B cell (primary cell): ENCODE results near the gene GNAT3. TPM values are rescaled to one million over a fixed set of nuclear protein-coding genes. Genes with fewer than 3 reads are reported as not detected.

Source experiments
- ATAC-seq: fragments of 200-7000 bp; cut with Tn5 transposase; one replicate; pipeline ENCODE4 v1.10.0; 2021; ENCODE audit warnings: low read depth, mild to moderate bottlenecking, moderate number of reproducible peaks, moderate library complexity
- CTCF ChIA-PET: fragments of 350-600 bp; sonication (Branson Sonifier 250); formaldehyde crosslinking; loops from one replicate; lab custom pipeline; 2021; ENCODE audit warnings: antibody characterized with exemption, inconsistent platforms; lab: Charles Lee
- POLR2A ChIA-PET: fragments of 350-600 bp; sonication (Branson Sonifier 250); formaldehyde crosslinking; loops from one replicate; lab custom pipeline; 2021; ENCODE audit warnings: antibody characterized with exemption; lab: Charles Lee
- DNase-seq: peaks from one replicate; pipeline ENCODE4 v3.0.0; 2013
- H2AFZ ChIP-seq: 2 replicates; pipeline ENCODE4 v1.6.1; 2012; ENCODE audit warnings: mild to moderate bottlenecking, low read depth, low read length; ENCODE audit not compliant: insufficient read depth, poor library complexity, severe bottlenecking
- H3K27ac ChIP-seq, 2 donors: 1 replicate in 1 of 2; 2 replicates in 1 of 2; pipeline ENCODE4 v1.5.1; 2012 to 2013; ENCODE audit warnings: low read length in 2 of 2, mild to moderate bottlenecking in 2 of 2, moderate library complexity in 1 of 2
- H3K27me3 ChIP-seq, 4 experiments: fragments of 200-600 bp in 1 of 4; sonication (generic) in 1 of 4; replicated peaks in 1 of 4; 1 replicate in 2 of 4; 2 replicates in 2 of 4; pipeline versions ENCODE4 v1.6.1 to v1.7.0; 2013 to 2016; ENCODE audit warnings: low read length in 3 of 4, mild to moderate bottlenecking in 2 of 4, mixed read lengths in 1 of 4, moderate library complexity in 1 of 4; ENCODE audit not compliant: insufficient read depth in 4 of 4, control insufficient read depth in 3 of 4; ENCODE audit errors: control extremely low read depth in 1 of 4
- H3K36me3 ChIP-seq, 2 experiments: replicated peaks in 1 of 2; 1 replicate in 1 of 2; 2 replicates in 1 of 2; pipeline versions ENCODE4 v1.6.1 to v1.7.1; 2013; ENCODE audit warnings: low read length in 1 of 2; ENCODE audit not compliant: insufficient read depth in 2 of 2, control insufficient read depth in 1 of 2; ENCODE audit errors: control extremely low read depth in 1 of 2, extremely low read depth in 1 of 2
- H3K4me1 ChIP-seq, 2 donors: fragments of 200-600 bp in 1 of 2; sonication (generic) in 1 of 2; 1 replicate in 1 of 2; 2 replicates in 1 of 2; pipeline versions ENCODE4 v1.5.1 to v1.6.1; 2013 to 2017; ENCODE audit warnings: low read length in 2 of 2; ENCODE audit not compliant: control insufficient read depth in 2 of 2, insufficient read depth in 2 of 2
- H3K4me2 ChIP-seq: replicated peaks from 2 replicates; pipeline ENCODE3; 2012; ENCODE audit warnings: mild to moderate bottlenecking, low read depth, low read length; ENCODE audit not compliant: poor library complexity, severe bottlenecking
- H3K4me3 ChIP-seq, 5 experiments: fragments of 200-600 bp in 1 of 5; sonication (generic) in 1 of 5; 1 replicate in 3 of 5; 2 replicates in 2 of 5; pipeline versions ENCODE4 v1.5.1 to v1.7.0; 2011 to 2016; ENCODE audit warnings: low read length in 4 of 5, mild to moderate bottlenecking in 4 of 5, low read depth in 2 of 5, control low read depth in 1 of 5, moderate library complexity in 1 of 5; ENCODE audit not compliant: insufficient read depth in 1 of 5; ENCODE audit errors: control extremely low read depth in 1 of 5, extremely low read depth in 1 of 5
- H3K79me2 ChIP-seq: fragments of 200-600 bp; sonication (generic); one replicate; pipeline ENCODE4 v1.6.0; 2016; ENCODE audit warnings: low read length; ENCODE audit not compliant: control insufficient read depth, insufficient read depth
- H3K9ac ChIP-seq: fragments of 200-600 bp; sonication (generic); 2 replicates; pipeline ENCODE4 v1.6.1; 2017; ENCODE audit warnings: mild to moderate bottlenecking, low read length, moderate library complexity
- H3K9me3 ChIP-seq, 3 donors: one replicate each; pipeline versions ENCODE4 v1.6.1 to v1.7.1; 2013; ENCODE audit warnings: low read length in 2 of 3; ENCODE audit not compliant: control insufficient read depth in 2 of 3, insufficient read depth in 1 of 3; ENCODE audit errors: control extremely low read depth in 1 of 3
- H4K20me1 ChIP-seq: 2 replicates; pipeline ENCODE4 v1.6.0; 2012; ENCODE audit warnings: mild to moderate bottlenecking, low read length; ENCODE audit not compliant: insufficient read depth, control insufficient read depth, poor library complexity, severe bottlenecking
- H3K27ac Mint-ChIP-seq: one replicate; pipeline ENCODE4 v1.8.0; 2021; ENCODE audit warnings: mixed read lengths
- H3K27me3 Mint-ChIP-seq: one replicate; pipeline ENCODE4 v1.8.0; 2021; ENCODE audit warnings: mixed read lengths
- H3K4me1 Mint-ChIP-seq: one replicate; pipeline ENCODE4 v1.8.0; 2021; ENCODE audit warnings: mixed read lengths
- H3K4me3 Mint-ChIP-seq: one replicate; pipeline ENCODE4 v1.8.0; 2021; ENCODE audit warnings: mixed read lengths
- H3K9me3 Mint-ChIP-seq: one replicate; pipeline ENCODE4 v1.8.0; 2022; ENCODE audit warnings: mixed read lengths; ENCODE audit not compliant: insufficient read depth
- EZH2 ChIP-seq: IDR thresholded peaks from 2 replicates; pipeline ENCODE4 v1.6.1; 2012; ENCODE audit warnings: borderline replicate concordance, low read depth, mild to moderate bottlenecking, moderate library complexity, low read length; ENCODE audit not compliant: insufficient read depth, poor library complexity, severe bottlenecking
- WGBS: methylation state at CpG from one replicate; pipeline ENCODE4 v1.1.5; 2013; ENCODE audit warnings: missing lambda C conversion rate; ENCODE audit not compliant: insufficient coverage; 5-methylcytosine and 5-hydroxymethylcytosine counted together
- intact Hi-C: fragments of 100-400 bp; cut with micrococcal nuclease; formaldehyde crosslinking; loops from one replicate; pipeline ENCODE4 v1.10.0; 2022
- polyA plus RNA-seq: library from polyadenylated mRNA; depleted of rRNA; stranded (reverse); fragments of >200 nt; gene quantifications from 2 replicates; pipeline ENCODE4 v1.2.3, GENCODE V29; 2012
- total RNA-seq, 2 donors: library from RNA; stranded (reverse); fragments of 120-200 nt in 1 of 2; gene quantifications; 1 replicate in 1 of 2; 2 replicates in 1 of 2; pipeline versions ENCODE4 v1.2.3 to v1.2.4, GENCODE V29; 2013 to 2022
- TF ChIP-seq, protein P1 (sequence below): fragments of 200-600 bp; IDR thresholded peaks from one replicate; pipeline ENCODE4 v1.8.0; 2022; ENCODE audit warnings: antibody characterized with exemption, mild to moderate bottlenecking

GNAT3 gene
- total and polyA plus RNA-seq, 2 donors (not counting 1 experiment from before 2014, with no cell fraction given) = not detected

DNA sequence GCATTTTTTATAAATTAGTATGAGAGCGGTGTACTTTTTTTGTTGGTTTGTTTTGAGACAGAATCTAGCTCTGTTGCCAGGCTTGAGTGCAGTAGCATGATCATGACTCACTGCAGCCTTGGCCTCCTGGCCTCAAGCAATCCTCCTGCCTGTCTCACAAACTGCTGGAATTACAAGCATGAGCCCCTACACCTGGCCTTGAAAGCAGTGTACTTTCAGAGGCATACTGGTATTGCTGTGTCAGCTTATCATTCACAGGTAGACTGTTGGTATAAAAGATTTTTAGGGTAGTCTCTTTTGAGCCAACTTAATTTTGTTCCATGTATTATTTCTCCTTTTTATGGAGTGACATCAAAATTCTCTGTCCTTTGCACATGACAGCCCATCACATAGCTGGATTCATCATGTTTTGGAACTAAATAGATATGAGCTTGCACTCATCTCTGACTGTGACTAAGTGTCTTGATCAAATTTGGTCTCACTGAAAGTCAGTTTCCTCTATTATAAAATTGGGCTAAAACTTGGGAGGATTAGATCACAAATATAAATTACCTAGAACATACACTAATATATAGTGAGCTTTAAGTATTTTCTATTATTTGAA is 12.4 kb downstream of the GNAT3 start:
- Histone ChIP-seq H2AFZ (no peak overlapping the region), H3K36me3 (no peaks in the 10 kb centered on the region), H3K4me1 (no peaks in the 10 kb centered on the region), H3K9ac (no peak overlapping the region), H3K9me3 (no peaks in the 10 kb centered on the region), H3K27me3 (no peaks in the 10 kb centered on the region), H3K79me2 (no peaks in the 10 kb centered on the region), H3K27ac (no peak overlapping the region), H3K4me3 (no peak overlapping the region), H4K20me1 (no peaks in the 10 kb centered on the region), H3K4me2 (no peak overlapping the region)
- Mint-ChIP-seq H3K9me3 (no peaks in the 10 kb centered on the region), H3K4me3 (no peak overlapping the region), H3K27ac (no peak overlapping the region), H3K27me3 (no peaks in the 10 kb centered on the region), H3K4me1 (no peaks in the 10 kb centered on the region)
- ATAC-seq (no peak), DNase-seq (no peak)
- intact Hi-C loops = no loop called here
- CTCF ChIA-PET = no interaction called here
- TF ChIP-seq, protein P1, sequence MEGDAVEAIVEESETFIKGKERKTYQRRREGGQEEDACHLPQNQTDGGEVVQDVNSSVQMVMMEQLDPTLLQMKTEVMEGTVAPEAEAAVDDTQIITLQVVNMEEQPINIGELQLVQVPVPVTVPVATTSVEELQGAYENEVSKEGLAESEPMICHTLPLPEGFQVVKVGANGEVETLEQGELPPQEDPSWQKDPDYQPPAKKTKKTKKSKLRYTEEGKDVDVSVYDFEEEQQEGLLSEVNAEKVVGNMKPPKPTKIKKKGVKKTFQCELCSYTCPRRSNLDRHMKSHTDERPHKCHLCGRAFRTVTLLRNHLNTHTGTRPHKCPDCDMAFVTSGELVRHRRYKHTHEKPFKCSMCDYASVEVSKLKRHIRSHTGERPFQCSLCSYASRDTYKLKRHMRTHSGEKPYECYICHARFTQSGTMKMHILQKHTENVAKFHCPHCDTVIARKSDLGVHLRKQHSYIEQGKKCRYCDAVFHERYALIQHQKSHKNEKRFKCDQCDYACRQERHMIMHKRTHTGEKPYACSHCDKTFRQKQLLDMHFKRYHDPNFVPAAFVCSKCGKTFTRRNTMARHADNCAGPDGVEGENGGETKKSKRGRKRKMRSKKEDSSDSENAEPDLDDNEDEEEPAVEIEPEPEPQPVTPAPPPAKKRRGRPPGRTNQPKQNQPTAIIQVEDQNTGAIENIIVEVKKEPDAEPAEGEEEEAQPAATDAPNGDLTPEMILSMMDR = no peak
- no peak for TF ChIP-seq EZH2
- no CpG with 5 or more reads among the region's 1 CpG for WGBS
- POLR2A ChIA-PET = no interaction called here

DNA sequence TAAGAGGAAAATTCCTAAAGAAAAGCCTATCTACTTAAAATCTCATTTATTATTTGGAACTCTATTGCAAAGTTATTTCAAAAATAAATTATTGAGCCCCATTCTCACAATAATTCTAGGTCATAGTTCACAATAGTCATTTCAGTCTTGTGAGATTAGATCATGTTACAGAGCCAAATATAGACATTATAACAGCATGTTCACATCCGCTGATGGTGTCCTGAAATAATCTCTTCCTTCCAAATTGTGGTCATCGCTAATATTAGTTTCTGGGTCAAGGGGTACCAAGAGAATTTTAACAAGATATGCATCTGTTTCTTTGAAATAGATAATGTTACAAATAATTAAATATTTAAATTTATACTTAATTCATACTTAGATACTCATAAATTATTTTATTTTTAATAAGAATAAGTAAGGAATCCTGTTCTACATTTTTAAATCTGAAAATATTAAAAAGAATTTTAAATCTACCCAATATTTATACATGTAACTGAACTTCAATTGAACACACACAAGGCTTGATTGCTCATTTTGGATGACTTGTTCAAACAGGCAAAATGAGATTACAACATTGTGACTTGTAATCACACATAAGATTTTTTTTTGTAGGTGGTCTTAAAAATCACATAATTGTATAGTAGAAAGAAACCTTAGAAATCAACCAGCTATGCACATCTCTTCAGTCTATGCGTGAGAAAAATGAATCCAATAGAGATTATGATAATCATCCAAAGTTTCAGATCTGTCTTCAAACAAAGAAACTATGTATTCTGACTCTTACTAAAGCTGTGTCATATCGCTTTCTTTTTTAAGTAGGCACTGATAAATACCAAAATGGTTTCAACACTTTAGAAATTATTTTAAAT is 13.1 kb downstream of the GNAT3 start:
- TF ChIP-seq, protein P1 = no peak
- TF ChIP-seq EZH2 = no peak
- POLR2A ChIA-PET = no interaction called here
- no peak overlapping the region for H3K27ac Mint-ChIP-seq
- Histone ChIP-seq H3K79me2 (no peaks in the 10 kb centered on the region), H3K9me3 (no peaks in the 10 kb centered on the region), H3K4me1 (no peaks in the 10 kb centered on the region), H3K27ac (no peak overlapping the region), H3K9ac (no peak overlapping the region), H2AFZ (no peak overlapping the region), H3K36me3 (no peaks in the 10 kb centered on the region), H3K27me3 (no peaks in the 10 kb centered on the region), H3K4me3 (no peak overlapping the region), H4K20me1 (no peaks in the 10 kb centered on the region), H3K4me2 (no peak overlapping the region)
- no peak overlapping the region for H3K4me3 Mint-ChIP-seq
- no peaks in the 10 kb centered on the region for H3K27me3 Mint-ChIP-seq
- CTCF ChIA-PET = no interaction called here
- ATAC-seq (no peak), DNase-seq (no peak)
- no CpG with 5 or more reads among the region's 4 CpGs for WGBS
- no peaks in the 10 kb centered on the region for H3K4me1 Mint-ChIP-seq
- intact Hi-C loops = no loop called here
- no peaks in the 10 kb centered on the region for H3K9me3 Mint-ChIP-seq
